Endothelial cell of umbilical vein (primary cell): ENCODE results near the gene M1AP.

ENCODE experiments used
- EZH2 ChIP-seq: IDR thresholded peaks from 2 replicates; pipeline ENCODE4 v1.6.1; 2012; ENCODE audit warnings: borderline replicate concordance, low read depth, mild to moderate bottlenecking, moderate library complexity, low read length, inconsistent platforms; ENCODE audit not compliant: severe bottlenecking
- FOS ChIP-seq: IDR thresholded peaks from 2 replicates; pipeline ENCODE4 v1.6.1; 2011; ENCODE audit warnings: mild to moderate bottlenecking, low read length, moderate library complexity, borderline replicate concordance; ENCODE audit not compliant: insufficient read depth
- GATA2 ChIP-seq: IDR thresholded peaks from 2 replicates; pipeline ENCODE4 v1.7.0; 2011; ENCODE audit warnings: low read depth, mild to moderate bottlenecking, moderate library complexity, mixed read lengths, low read length; ENCODE audit not compliant: insufficient read length, insufficient read depth
- POLR2A ChIP-seq: IDR thresholded peaks from 2 replicates; pipeline ENCODE4 v1.6.1; 2012; ENCODE audit warnings: low read depth, mild to moderate bottlenecking, control low read depth, low read length
- TF ChIP-seq, protein P1 (sequence below), 2 donors: IDR thresholded peaks; 1 replicate in 1 of 2; 2 replicates in 1 of 2; pipeline ENCODE4 v1.5.1; 2011; ENCODE audit warnings: low read length in 2 of 2, mild to moderate bottlenecking in 2 of 2, moderate library complexity in 2 of 2, control low read depth in 1 of 2, inconsistent platforms in 1 of 2, low read depth in 1 of 2; ENCODE audit not compliant: insufficient read depth in 1 of 2; ENCODE audit errors: extremely low read depth in 1 of 2
- TF ChIP-seq, protein P2 (sequence below): IDR thresholded peaks from 2 replicates; pipeline ENCODE4 v1.6.1; 2011; ENCODE audit not compliant: insufficient read depth, insufficient read length

DNA sequence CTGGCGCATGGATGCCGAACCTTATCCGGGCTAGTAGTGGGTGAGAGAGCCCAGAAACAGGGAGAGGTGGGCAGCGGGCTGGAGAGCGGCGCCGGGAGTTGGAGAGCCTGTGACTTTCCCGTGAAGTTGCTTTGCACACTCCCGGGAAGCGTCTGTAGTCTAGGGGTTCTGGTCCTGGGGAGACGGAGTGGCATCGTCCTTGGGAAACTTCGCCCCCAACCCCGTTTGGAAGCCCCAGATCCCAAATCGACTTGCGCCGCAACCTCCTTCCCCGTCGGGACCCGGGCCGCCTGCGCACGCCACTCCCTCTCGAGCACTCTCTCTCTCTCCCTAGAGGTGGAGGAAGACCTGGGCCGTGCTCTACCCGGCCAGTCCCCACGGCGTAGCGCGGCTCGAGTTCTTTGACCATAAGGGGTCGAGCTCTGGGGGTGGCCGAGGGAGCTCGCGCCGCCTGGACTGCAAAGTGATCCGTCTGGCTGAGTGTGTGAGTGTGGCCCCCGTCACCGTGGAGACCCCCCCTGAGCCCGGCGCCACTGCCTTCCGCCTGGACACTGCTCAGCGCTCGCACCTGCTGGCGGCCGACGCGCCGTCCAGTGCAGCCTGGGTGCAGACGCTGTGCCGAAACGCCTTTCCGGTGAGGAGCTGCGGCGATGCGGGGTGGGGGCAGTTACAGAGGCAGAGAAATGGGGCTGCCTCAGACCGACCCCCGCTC lies 93.2 kb downstream of the M1AP start:
- TF ChIP-seq POLR2A (no peak), EZH2 (no peak), FOS (no peak), GATA2 (no peak)
- TF ChIP-seq, protein P1, sequence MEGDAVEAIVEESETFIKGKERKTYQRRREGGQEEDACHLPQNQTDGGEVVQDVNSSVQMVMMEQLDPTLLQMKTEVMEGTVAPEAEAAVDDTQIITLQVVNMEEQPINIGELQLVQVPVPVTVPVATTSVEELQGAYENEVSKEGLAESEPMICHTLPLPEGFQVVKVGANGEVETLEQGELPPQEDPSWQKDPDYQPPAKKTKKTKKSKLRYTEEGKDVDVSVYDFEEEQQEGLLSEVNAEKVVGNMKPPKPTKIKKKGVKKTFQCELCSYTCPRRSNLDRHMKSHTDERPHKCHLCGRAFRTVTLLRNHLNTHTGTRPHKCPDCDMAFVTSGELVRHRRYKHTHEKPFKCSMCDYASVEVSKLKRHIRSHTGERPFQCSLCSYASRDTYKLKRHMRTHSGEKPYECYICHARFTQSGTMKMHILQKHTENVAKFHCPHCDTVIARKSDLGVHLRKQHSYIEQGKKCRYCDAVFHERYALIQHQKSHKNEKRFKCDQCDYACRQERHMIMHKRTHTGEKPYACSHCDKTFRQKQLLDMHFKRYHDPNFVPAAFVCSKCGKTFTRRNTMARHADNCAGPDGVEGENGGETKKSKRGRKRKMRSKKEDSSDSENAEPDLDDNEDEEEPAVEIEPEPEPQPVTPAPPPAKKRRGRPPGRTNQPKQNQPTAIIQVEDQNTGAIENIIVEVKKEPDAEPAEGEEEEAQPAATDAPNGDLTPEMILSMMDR (IDR thresholded peaks at IDR 0.05; ENCODE audit: extremely low read depth in 1 of 2, insufficient read depth in 1 of 2, low read depth in 1 of 2, low read length in 2 of 2), result no peak
- TF ChIP-seq, protein P2, sequence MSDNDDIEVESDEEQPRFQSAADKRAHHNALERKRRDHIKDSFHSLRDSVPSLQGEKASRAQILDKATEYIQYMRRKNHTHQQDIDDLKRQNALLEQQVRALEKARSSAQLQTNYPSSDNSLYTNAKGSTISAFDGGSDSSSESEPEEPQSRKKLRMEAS, result no peak
